Large intestine (tissue), 3 donors: ENCODE data around the gene RAD51B. TPM values are rescaled to one million over a fixed set of nuclear protein-coding genes. Genes with fewer than 3 reads are reported as not detected.

Experiments
- DNase-seq, 2 donors: peaks; one replicate each; pipeline versions ENCODE4 v3.0.0 to v3.0.0-alpha.2; 2013
- H3K27ac ChIP-seq: one replicate; pipeline ENCODE4 v1.5.1; 2013; ENCODE audit warnings: low read length
- H3K27me3 ChIP-seq: 2 replicates; pipeline ENCODE4 v1.6.1; 2013; ENCODE audit warnings: low read length; ENCODE audit not compliant: control insufficient read depth, insufficient read depth
- H3K36me3 ChIP-seq: 2 replicates; pipeline ENCODE4 v1.6.1; 2013; ENCODE audit warnings: low read length; ENCODE audit not compliant: control insufficient read depth, insufficient read depth
- H3K4me1 ChIP-seq: one replicate; pipeline ENCODE4 v1.6.1; 2013; ENCODE audit warnings: low read length; ENCODE audit not compliant: control insufficient read depth, insufficient read depth
- H3K4me3 ChIP-seq: one replicate; pipeline ENCODE4 v1.5.1; 2013; ENCODE audit warnings: low read length
- H3K9me3 ChIP-seq: one replicate; pipeline ENCODE4 v1.6.1; 2013; ENCODE audit warnings: mild to moderate bottlenecking, low read depth, low read length, moderate library complexity; ENCODE audit not compliant: control insufficient read depth
- WGBS: methylation state at CpG from one replicate; pipeline ENCODE4 v1.1.5; 2013; ENCODE audit warnings: low lambda C conversion rate; ENCODE audit not compliant: insufficient coverage; 5-methylcytosine and 5-hydroxymethylcytosine counted together
- polyA plus RNA-seq: library from polyadenylated mRNA; unstranded; fragments of 120-200 nt; gene quantifications from one replicate; pipeline ENCODE4 v1.2.1, GENCODE V29; 2013

The RAD51B gene
- polyA plus RNA-seq, 1 donor, result 6.4 TPM

GRCh38 chr14:68625366-68626090 lies 805.9 kb downstream of the RAD51B start:
- H3K4me1 ChIP-seq, result peaks cover 38% of the 10 kb centered on the region
- H3K36me3 ChIP-seq, result no peaks in the 10 kb centered on the region
- no peak for DNase-seq
- H3K4me3 ChIP-seq, result no peak overlapping the region
- no peaks in the 10 kb centered on the region for H3K9me3 ChIP-seq
- WGBS, result 100% methylated on average over 1 of the region's 7 CpGs
- H3K27ac ChIP-seq, result no peak overlapping the region
- no peaks in the 10 kb centered on the region for H3K27me3 ChIP-seq

- Histone ChIP-seq H3K36me3 (no peaks in the 10 kb centered on the region), H3K4me3 (no peak overlapping the region), H3K9me3 (no peaks in the 10 kb centered on the region), H3K27ac (no peak overlapping the region), H3K4me1 (peaks cover 38% of the 10 kb centered on the region), H3K27me3 (no peaks in the 10 kb centered on the region)
- no CpG with 5 or more reads among the region's 1 CpG for WGBS
- no peak for DNase-seq
Observed at GRCh38 chr14:68626386-68626785, 806.8 kb downstream of the RAD51B start.

- no CpG with 5 or more reads among the region's 6 CpGs for WGBS
- Histone ChIP-seq H3K36me3 (no peaks in the 10 kb centered on the region), H3K4me1 (peaks cover 33% of the 10 kb centered on the region), H3K27me3 (no peaks in the 10 kb centered on the region), H3K27ac (no peak overlapping the region), H3K9me3 (no peaks in the 10 kb centered on the region), H3K4me3 (no peak overlapping the region)
- no peak for DNase-seq
Observed at GRCh38 chr14:68627050-68627867, 807.7 kb downstream of the RAD51B start.

GRCh38 chr14:68627868-68628604 lies 808.5 kb downstream of the RAD51B start:
- Histone ChIP-seq H3K36me3 (no peaks in the 10 kb centered on the region), H3K27ac (peak overlapping the region; percentile 72), H3K4me3 (peak overlapping the region; percentile 43), H3K9me3 (no peaks in the 10 kb centered on the region), H3K27me3 (no peaks in the 10 kb centered on the region), H3K4me1 (peaks cover 33% of the 10 kb centered on the region)
- 14% methylated on average over 4 of the region's 37 CpGs for WGBS
- peak; percentile 80 to 83 for DNase-seq

GRCh38 chr14:68628605-68629310 lies 809.2 kb downstream of the RAD51B start:
- Histone ChIP-seq H3K36me3 (no peaks in the 10 kb centered on the region), H3K4me3 (peak overlapping the region; percentile 43), H3K27me3 (no peaks in the 10 kb centered on the region), H3K4me1 (peaks cover 39% of the 10 kb centered on the region), H3K9me3 (no peaks in the 10 kb centered on the region), H3K27ac (peak overlapping the region; percentile 72)
- WGBS, result no CpG with 5 or more reads among the region's 30 CpGs
- peak in 1 of 2 donors; percentile 84 for DNase-seq

GRCh38 chr14:68630081-68630571 lies 810.5 kb downstream of the RAD51B start:
- WGBS, result no CpG with 5 or more reads among the region's 8 CpGs
- H3K4me3 ChIP-seq, result no peak overlapping the region
- peak in 1 of 2 donors; percentile 41 for DNase-seq
- H3K27ac ChIP-seq, result peak overlapping the region; percentile 72
- no peaks in the 10 kb centered on the region for H3K27me3 ChIP-seq
- H3K4me1 ChIP-seq, result peaks cover 42% of the 10 kb centered on the region
- H3K9me3 ChIP-seq, result no peaks in the 10 kb centered on the region
- H3K36me3 ChIP-seq, result no peaks in the 10 kb centered on the region

GRCh38 chr14:68630611-68631393 lies 811.2 kb downstream of the RAD51B start:
- Histone ChIP-seq H3K27ac (peak overlapping the region; percentile 72), H3K4me1 (peaks cover 42% of the 10 kb centered on the region), H3K4me3 (no peak overlapping the region), H3K36me3 (no peaks in the 10 kb centered on the region), H3K9me3 (no peaks in the 10 kb centered on the region), H3K27me3 (no peaks in the 10 kb centered on the region)
- DNase-seq, result peak; percentile 69 to 77
- WGBS, result 80% methylated on average over 1 of the region's 11 CpGs

GRCh38 chr14:68631394-68632053 lies 811.9 kb downstream of the RAD51B start:
- Histone ChIP-seq H3K4me3 (no peak overlapping the region), H3K27me3 (no peaks in the 10 kb centered on the region), H3K27ac (peak overlapping the region; percentile 72), H3K36me3 (no peaks in the 10 kb centered on the region), H3K4me1 (peaks cover 43% of the 10 kb centered on the region), H3K9me3 (no peaks in the 10 kb centered on the region)
- WGBS, result no CpG with 5 or more reads among the region's 11 CpGs
- no peak for DNase-seq
